Iris pigment epithelial cell (primary cell): ENCODE results near the gene GP9.
A peak's percentile ranks its signal among the peaks of the same experiment; 100 is the strongest.
"Not testable (repeated sequence)": the region's sequence is repeated elsewhere in the genome, so short reads cannot be mapped to it uniquely, and the experiment has no call there.

Experiments
- DNase-seq: peaks from one replicate; pipeline ENCODE4 v3.0.0-alpha.2; 2011; ENCODE audit warnings: low read depth

The GP9 gene

GRCh38 chr3:129070086-129070885, 9.7 kb downstream of the GP9 start:
- DNase-seq, result no peak

GRCh38 chr3:129077222-129077621, 16.6 kb downstream of the GP9 start:
- peak; percentile 74 for DNase-seq

- no peak for DNase-seq
Measured at GRCh38 chr3:129078510-129078909, 17.9 kb downstream of the GP9 start.

- no peak for DNase-seq
Measured at GRCh38 chr3:129081503-129081902, 20.9 kb downstream of the GP9 start.

GRCh38 chr3:129082026-129082425, 21.4 kb downstream of the GP9 start:
- no peak for DNase-seq

- DNase-seq, result no peak
Measured at GRCh38 chr3:129084501-129084900, 23.9 kb downstream of the GP9 start.

- DNase-seq, result no peak
Measured at GRCh38 chr3:129085165-129085715, 24.7 kb downstream of the GP9 start.

GRCh38 chr3:129085818-129086217, 25.2 kb downstream of the GP9 start:
- DNase-seq, result no peak

- peak; percentile 48 for DNase-seq
Measured at GRCh38 chr3:129087138-129087702, 26.6 kb downstream of the GP9 start.

- peak; percentile 55 for DNase-seq
Measured at GRCh38 chr3:129087904-129088303, 27.3 kb downstream of the GP9 start.

- DNase-seq, result not testable (repeated sequence)
Measured at GRCh38 chr3:129088312-129088711, 27.7 kb downstream of the GP9 start.

- no peak for DNase-seq
Measured at GRCh38 chr3:129095285-129095684, 34.7 kb downstream of the GP9 start.

- no peak for DNase-seq
Measured at GRCh38 chr3:129100274-129100673, 39.7 kb downstream of the GP9 start.

GRCh38 chr3:129101370-129102138, 41.0 kb downstream of the GP9 start:
- DNase-seq, result no peak

- no peak for DNase-seq
Measured at GRCh38 chr3:129103296-129103695, 42.7 kb downstream of the GP9 start.

- DNase-seq, result no peak
Measured at GRCh38 chr3:129104051-129104450, 43.5 kb downstream of the GP9 start.

- no peak for DNase-seq
Measured at GRCh38 chr3:129104498-129105079, 44.0 kb downstream of the GP9 start.

- no peak for DNase-seq
Measured at GRCh38 chr3:129105862-129106261, 45.3 kb downstream of the GP9 start.

GRCh38 chr3:129106320-129106719, 45.7 kb downstream of the GP9 start:
- DNase-seq, result no peak

- DNase-seq, result no peak
Measured at GRCh38 chr3:129106866-129107565, 46.4 kb downstream of the GP9 start.

- DNase-seq, result no peak
Measured at GRCh38 chr3:129107793-129108192, 47.2 kb downstream of the GP9 start.
